Gastrocnemius medialis (tissue), 4 donors: ENCODE results near the gene ACAD10.

Source experiments
- POLR2A ChIP-seq, 2 donors: fragments of 450-650 bp; IDR thresholded peaks; one replicate each; pipeline ENCODE4 v1.6.1; 2017; ENCODE audit warnings: antibody characterized with exemption in 2 of 2, mild to moderate bottlenecking in 2 of 2, moderate library complexity in 2 of 2
- TF ChIP-seq, protein P1 (sequence below), 5 experiments: fragments of 450-650 bp in 3 of 5; fragments of 200-600 bp in 2 of 5; sonication (generic) in 2 of 5; IDR thresholded peaks in 4 of 5; conservative IDR thresholded peaks in 1 of 5; 1 replicate in 4 of 5; 2 replicates in 1 of 5; pipeline ENCODE4 v1.5.1; 2016 to 2019; ENCODE audit warnings: antibody characterized with exemption in 5 of 5, mild to moderate bottlenecking in 3 of 5, moderate library complexity in 3 of 5

DNA sequence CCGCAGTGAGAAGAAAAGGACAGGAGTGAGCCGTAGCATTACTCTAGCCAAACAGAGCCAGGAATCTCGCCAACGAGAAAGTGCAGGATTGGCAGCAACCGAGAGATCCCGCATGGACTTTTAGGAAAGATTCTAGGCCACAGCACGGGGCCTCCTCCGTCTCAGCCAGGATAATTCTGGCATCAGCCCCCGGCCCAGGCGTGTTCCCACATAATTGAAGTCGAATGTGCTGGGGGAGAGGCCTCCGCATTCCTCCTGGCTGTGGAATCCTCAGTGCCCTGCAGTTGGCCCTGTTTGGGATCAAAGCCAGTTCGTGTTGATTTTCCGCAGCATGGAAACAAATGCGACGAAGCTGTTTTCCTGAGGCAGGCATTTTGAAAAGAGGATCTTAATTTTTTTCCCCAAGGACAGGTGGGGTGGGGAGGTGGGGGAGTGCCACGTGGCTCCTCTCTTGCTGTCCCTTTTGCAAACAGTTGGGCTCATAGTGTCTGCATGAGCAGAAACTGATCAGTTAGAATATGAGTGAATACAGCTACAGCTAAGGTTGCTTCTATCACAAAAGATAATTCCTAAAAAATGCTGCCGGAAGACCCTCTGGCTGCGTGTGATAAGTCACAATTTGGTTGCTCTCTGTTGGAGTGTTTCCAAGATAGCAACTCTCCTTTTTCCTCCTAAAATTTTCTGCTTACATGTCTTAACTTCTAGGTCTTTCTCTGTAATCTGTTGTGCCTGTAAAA lies 49.5 kb upstream of the ACAD10 start:
- TF ChIP-seq, protein P1, sequence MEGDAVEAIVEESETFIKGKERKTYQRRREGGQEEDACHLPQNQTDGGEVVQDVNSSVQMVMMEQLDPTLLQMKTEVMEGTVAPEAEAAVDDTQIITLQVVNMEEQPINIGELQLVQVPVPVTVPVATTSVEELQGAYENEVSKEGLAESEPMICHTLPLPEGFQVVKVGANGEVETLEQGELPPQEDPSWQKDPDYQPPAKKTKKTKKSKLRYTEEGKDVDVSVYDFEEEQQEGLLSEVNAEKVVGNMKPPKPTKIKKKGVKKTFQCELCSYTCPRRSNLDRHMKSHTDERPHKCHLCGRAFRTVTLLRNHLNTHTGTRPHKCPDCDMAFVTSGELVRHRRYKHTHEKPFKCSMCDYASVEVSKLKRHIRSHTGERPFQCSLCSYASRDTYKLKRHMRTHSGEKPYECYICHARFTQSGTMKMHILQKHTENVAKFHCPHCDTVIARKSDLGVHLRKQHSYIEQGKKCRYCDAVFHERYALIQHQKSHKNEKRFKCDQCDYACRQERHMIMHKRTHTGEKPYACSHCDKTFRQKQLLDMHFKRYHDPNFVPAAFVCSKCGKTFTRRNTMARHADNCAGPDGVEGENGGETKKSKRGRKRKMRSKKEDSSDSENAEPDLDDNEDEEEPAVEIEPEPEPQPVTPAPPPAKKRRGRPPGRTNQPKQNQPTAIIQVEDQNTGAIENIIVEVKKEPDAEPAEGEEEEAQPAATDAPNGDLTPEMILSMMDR (IDR thresholded peaks at IDR 0.05 in 4 of 5, conservative IDR thresholded peaks at IDR 0.05 in 1 of 5), result no peak
- TF ChIP-seq POLR2A (IDR thresholded peaks at IDR 0.05), result no peak
